HepG2 (cell line): Measurements from ENCODE around the gene MRPS21. TPM values are rescaled to one million over a fixed set of nuclear protein-coding genes. Genes with fewer than 3 reads are reported as not detected.

Experiments used
- ATAC-seq: fragments of 200-7000 bp; cut with Tn5 transposase; 3 replicates; pipeline ENCODE4 v1.9.1; 2020; ENCODE audit warnings: mild to moderate bottlenecking, moderate library complexity
- BruUV-seq: library from RNA; stranded (reverse); fragments of 400-500 nt; replicated peaks from 2 replicates; lab custom pipeline; 2021; lab: Mats Ljungman, UMichigan
- CTCF ChIA-PET: fragments of 300-600 bp; formaldehyde crosslinking; extraction: SDS; loops from one replicate; lab custom pipeline; 2021; ENCODE audit warnings: low total read pairs, inconsistent platforms, low intra/inter-chr PET ratio; lab: Yijun Ruan, JAX
- POLR2A ChIA-PET: fragments of 350-600 bp; sonication (Branson Sonifier 250); formaldehyde crosslinking; loops from one replicate; lab custom pipeline; 2020; ENCODE audit warnings: antibody characterized with exemption, inconsistent platforms; lab: Yijun Ruan, JAX
- DNase-seq: peaks from one replicate; pipeline ENCODE4 v3.0.0-alpha.2; 2015; ENCODE audit warnings: low spot score
- FAIRE-seq: peaks from 3 replicates; lab custom pipeline; 2011; peaks lifted over from hg19 to GRCh38; lab: Jason Lieb, UNC
- H2AFZ ChIP-seq: one replicate; pipeline ENCODE4 v1.6.1; 2011; ENCODE audit warnings: low read length, inconsistent platforms
- H3K27ac ChIP-seq: fragments of 300-600 bp; 3 replicates; pipeline ENCODE4 v1.8.0; 2011; ENCODE audit warnings: mixed run types, mild to moderate bottlenecking, mixed read lengths, low read length, inconsistent platforms; ENCODE audit not compliant: insufficient read depth; ENCODE audit errors: extremely low read length
- H3K27me3 ChIP-seq, 2 experiments: fragments of 200-600 bp in 1 of 2; 2 replicates in 1 of 2; 3 replicates in 1 of 2; pipeline versions ENCODE4 v1.6.0 to v1.8.0; 2011; ENCODE audit warnings: low read length in 2 of 2, mild to moderate bottlenecking in 2 of 2, moderate library complexity in 2 of 2, inconsistent platforms in 1 of 2; ENCODE audit not compliant: insufficient read depth in 2 of 2, control insufficient read depth in 1 of 2
- H3K36me3 ChIP-seq, 2 experiments: fragments of 200-600 bp in 1 of 2; replicated peaks in 1 of 2; 2 replicates in 1 of 2; 3 replicates in 1 of 2; pipeline versions ENCODE4 v1.5.1 to v1.8.0; 2011; ENCODE audit warnings: low read length in 2 of 2, inconsistent platforms in 1 of 2; ENCODE audit not compliant: insufficient read depth in 2 of 2, control insufficient read depth in 1 of 2
- H3K4me1 ChIP-seq: 2 replicates; pipeline ENCODE4 v1.5.1; 2012; ENCODE audit warnings: low read length, inconsistent platforms; ENCODE audit not compliant: insufficient read depth
- H3K4me2 ChIP-seq: 2 replicates; pipeline ENCODE4 v1.6.0; 2011; ENCODE audit warnings: low read depth, low read length, inconsistent platforms
- H3K4me3 ChIP-seq, 3 experiments: fragments of 200-600 bp in 1 of 3; sonication (generic), shearing (Covaris generic) in 1 of 3; replicated peaks in 1 of 3; 2 replicates each; pipeline ENCODE4 v1.5.1; 2011 to 2016; ENCODE audit warnings: low read length in 3 of 3, inconsistent platforms in 2 of 3, low read depth in 2 of 3, mild to moderate bottlenecking in 2 of 3, control low read depth in 1 of 3, mixed read lengths in 1 of 3; ENCODE audit not compliant: insufficient read depth in 1 of 3
- H3K79me2 ChIP-seq: one replicate; pipeline ENCODE4 v1.6.1; 2011; ENCODE audit warnings: low read length, inconsistent platforms; ENCODE audit not compliant: insufficient read depth
- H3K9ac ChIP-seq: 2 replicates; pipeline ENCODE4 v1.6.0; 2011; ENCODE audit warnings: mild to moderate bottlenecking, low read depth, low read length, inconsistent platforms; ENCODE audit not compliant: insufficient read depth
- H3K9me3 ChIP-seq: 2 replicates; pipeline ENCODE4 v1.5.1; 2012; ENCODE audit warnings: mild to moderate bottlenecking, low read length
- H4K20me1 ChIP-seq: 2 replicates; pipeline ENCODE4 v1.6.0; 2011; ENCODE audit warnings: inconsistent platforms, mild to moderate bottlenecking, low read length, moderate library complexity; ENCODE audit not compliant: insufficient read depth
- ATRX ChIP-seq: sonication (generic); formaldehyde crosslinking; IDR thresholded peaks from 2 replicates; pipeline ENCODE4 v1.4.0; 2020; ENCODE audit warnings: missing genetic modification reagents, borderline replicate concordance
- CREM ChIP-seq, 2 experiments: sonication (generic) in 1 of 2; formaldehyde crosslinking in 1 of 2; IDR thresholded peaks; 2 replicates each; pipeline versions ENCODE4 v1.4.0 to v1.6.1; 2016 to 2020; ENCODE audit warnings: antibody characterized with exemption in 1 of 2, mild to moderate bottlenecking in 1 of 2, missing genetic modification reagents in 1 of 2
- FIP1L1 ChIP-seq: fragments of 200-400 bp; formaldehyde crosslinking; IDR thresholded peaks from 2 replicates; pipeline ENCODE4 v1.6.1; 2018; ENCODE audit warnings: low read depth, mild to moderate bottlenecking, low read length, moderate library complexity, borderline replicate concordance; ENCODE audit not compliant: insufficient read depth
- FOSL2 ChIP-seq: sonication (generic); formaldehyde crosslinking; IDR thresholded peaks from 2 replicates; pipeline ENCODE4 v1.4.0; 2020; ENCODE audit warnings: missing genetic modification reagents
- GABPA ChIP-seq, 2 experiments: IDR thresholded peaks; 2 replicates each; pipeline ENCODE4 v1.6.1; 2011 to 2016; ENCODE audit warnings: low read depth in 2 of 2, low read length in 1 of 2, missing biosample characterization in 1 of 2, missing genetic modification characterization in 1 of 2
- GATA4 ChIP-seq: sonication (generic); IDR thresholded peaks from 2 replicates; pipeline ENCODE4 v1.6.1; 2016; ENCODE audit warnings: antibody characterized with exemption, low read depth, borderline replicate concordance
- IKZF4 ChIP-seq: sonication (generic); formaldehyde crosslinking; IDR thresholded peaks from 2 replicates; pipeline ENCODE4 v1.5.1; 2020; ENCODE audit warnings: borderline replicate concordance, mild to moderate bottlenecking, low read depth, missing genetic modification reagents; ENCODE audit errors: not compliant biosample characterization
- KAT8 ChIP-seq: IDR thresholded peaks from 2 replicates; pipeline ENCODE4 v1.6.1; 2016; ENCODE audit warnings: missing genetic modification reagents, missing compliant biosample characterization
- NFIC ChIP-seq: IDR thresholded peaks from 2 replicates; pipeline ENCODE4 v1.6.1; 2012; ENCODE audit warnings: mild to moderate bottlenecking, low read length, inconsistent platforms
- NFRKB ChIP-seq: fragments of 450-650 bp; IDR thresholded peaks from 2 replicates; pipeline ENCODE4 v1.6.1; 2017
- NFYB ChIP-seq: sonication (generic); formaldehyde crosslinking; IDR thresholded peaks from 2 replicates; pipeline ENCODE4 v1.4.0; 2020; ENCODE audit warnings: missing genetic modification reagents
- SALL2 ChIP-seq: sonication (generic); formaldehyde crosslinking; IDR thresholded peaks from 2 replicates; pipeline ENCODE4 v1.8.1; 2023; ENCODE audit warnings: mild to moderate bottlenecking, missing genetic modification reagents, inconsistent platforms
- SATB2 ChIP-seq: sonication (generic); formaldehyde crosslinking; IDR thresholded peaks from 2 replicates; pipeline ENCODE4 v1.5.0; 2020; ENCODE audit warnings: missing genetic modification reagents
- TOE1 ChIP-seq: sonication (generic); formaldehyde crosslinking; IDR thresholded peaks from 2 replicates; pipeline ENCODE4 v1.4.0; 2020; ENCODE audit warnings: mild to moderate bottlenecking, missing genetic modification reagents
- ZNF264 ChIP-seq: sonication (generic); formaldehyde crosslinking; IDR thresholded peaks from 2 replicates; pipeline ENCODE4 v1.4.0; 2020; ENCODE audit warnings: missing genetic modification reagents
- ZNF329 ChIP-seq: sonication (generic); formaldehyde crosslinking; IDR thresholded peaks from 2 replicates; pipeline ENCODE4 v1.9.0; 2021; ENCODE audit warnings: low read depth, mild to moderate bottlenecking, missing genetic modification reagents
- ZNF350 ChIP-seq: sonication (generic); formaldehyde crosslinking; IDR thresholded peaks from 2 replicates; pipeline ENCODE4 v1.4.0; 2020; ENCODE audit warnings: mild to moderate bottlenecking, low read depth, missing genetic modification reagents, borderline replicate concordance
- WGBS: methylation state at CpG from one replicate; pipeline ENCODE4 v1.1.6; 2017; ENCODE audit warnings: low lambda C conversion rate; 5-methylcytosine and 5-hydroxymethylcytosine counted together
- in situ Hi-C: cut with HindIII; loops from 2 replicates; pipeline ENCODE4 v1.10.0; 2017; ENCODE audit warnings: low pct_unique_long_range_greater_than_20kb; ENCODE audit not compliant: extremely low pct_ligation_motif_present
- intact Hi-C: fragments of 100-400 bp; cut with micrococcal nuclease; formaldehyde crosslinking; loops from one replicate; pipeline ENCODE4 v1.10.0; 2022; ENCODE audit not compliant: unreplicated experiment
- polyA plus RNA-seq, 8 experiments: library from polyadenylated mRNA; depleted of rRNA in 3 of 8; stranded (reverse) in 7 of 8; unstranded in 1 of 8; fragments of >200 nt; fragmentation: Illumina TruSeq in 4 of 8; extraction: Trizol in 4 of 8; gene quantifications; 2 replicates each; pipeline versions ENCODE4 v1.2.1 to v1.2.3, GENCODE V29; 2011 to 2016; ENCODE audit warnings: low read depth in 4 of 8, missing spikeins in 1 of 8, mixed read lengths in 1 of 8; ENCODE audit not compliant: insufficient read depth in 1 of 8
- total RNA-seq, 5 experiments: library from RNA; depleted of rRNA; stranded (reverse); fragments of >200 nt; fragmentation: Illumina TruSeq; extraction: Trizol; gene quantifications; 2 replicates each; pipeline ENCODE4 v1.2.3, GENCODE V29; 2016; ENCODE audit warnings: low read depth in 1 of 5
- TF ChIP-seq, protein P1 (sequence below): sonication (generic); formaldehyde crosslinking; IDR thresholded peaks from 2 replicates; pipeline ENCODE4 v1.4.0; 2020; ENCODE audit warnings: missing genetic modification reagents, borderline replicate concordance
- TF ChIP-seq, protein P2 (sequence below), 2 experiments: fragments of 450-650 bp in 1 of 2; sonication (generic) in 1 of 2; formaldehyde crosslinking; IDR thresholded peaks; 2 replicates each; pipeline versions ENCODE4 v1.5.0 to v1.8.0; 2020 to 2022; ENCODE audit warnings: mild to moderate bottlenecking in 1 of 2, missing genetic modification reagents in 1 of 2
- TF ChIP-seq, protein P3 (sequence below): sonication (generic); formaldehyde crosslinking; IDR thresholded peaks from 2 replicates; pipeline ENCODE4 v1.8.1; 2023; ENCODE audit warnings: missing genetic modification reagents, mild to moderate bottlenecking, borderline replicate concordance

MRPS21 gene
- total and polyA plus RNA-seq, 2 of the 13 experiments (the other 11 are each of a cell fraction or from before 2014, with no cell fraction given), result 59.4 to 64.2 TPM

DNA sequence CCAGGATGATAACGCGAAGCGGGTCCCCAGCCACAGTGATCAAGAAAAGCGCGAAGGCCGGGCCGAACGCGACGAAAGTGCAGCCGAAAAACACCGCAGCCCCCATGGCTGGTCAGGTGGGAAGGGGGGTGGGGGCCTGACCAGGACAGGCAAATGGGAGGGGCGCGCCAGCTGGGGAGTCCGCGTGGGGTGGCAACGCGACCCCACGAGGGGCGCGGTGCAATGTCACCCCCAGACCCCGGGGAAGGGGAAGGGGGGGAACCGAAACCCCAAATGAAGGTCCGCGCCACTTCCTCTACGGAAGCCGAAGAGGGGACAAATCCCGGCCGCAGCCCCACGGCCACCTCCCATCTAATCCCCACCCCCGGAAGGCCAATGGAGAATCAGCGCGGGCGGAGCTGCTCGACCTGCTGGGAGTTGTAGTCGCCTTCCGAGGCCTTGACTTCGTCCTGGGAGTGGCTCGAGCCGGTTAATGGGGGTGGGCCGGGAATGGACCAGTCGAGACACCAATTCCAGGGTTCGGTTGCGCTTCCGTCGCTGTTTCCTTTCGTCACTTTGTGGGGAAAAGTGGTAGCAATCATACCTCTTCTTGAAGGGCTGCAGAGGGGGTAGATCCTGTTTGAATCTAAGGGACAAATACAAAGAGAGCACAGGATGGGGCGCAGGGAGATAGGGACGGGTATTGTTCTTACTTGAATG is 24.8 kb upstream of the MRPS21 start, which contains the start of gene APH1A:
TSS of gene APH1A (minus strand) at position 312 of the 699 bp plus-strand sequence. CDS start at position 106, 206 bp downstream.
- Histone ChIP-seq H2AFZ (peak within 1 kb of the TSS; percentile 73), H3K27me3 (no peaks in the 10 kb centered on the region), H3K4me3 (peak within 1 kb of the TSS; percentile 88), H3K9me3 (no peaks in the 10 kb centered on the region), H3K4me2 (peak within 1 kb of the TSS; percentile 86), H3K36me3 (peaks cover 7 to 26% of the 10 kb centered on the region in 2 experiments; a peak in 4 of 5 replicates), H3K27ac (peak within 1 kb of the TSS; percentile 66), H3K4me1 (peaks cover 24% of the 10 kb centered on the region), H4K20me1 (no peaks in the 10 kb centered on the region), H3K79me2 (peaks cover 21% of the 10 kb centered on the region), H3K9ac (peak within 1 kb of the TSS; percentile 87)
- WGBS, result 5% methylated on average over 32 of the region's 49 CpGs
- CTCF ChIA-PET, result interaction anchor here (1.3 kb wide), 1 partner anchor 14 kb away, joined by 3 read pairs; no protein-coding TSS in a partner anchor
- FAIRE-seq, result peak; percentile 88
- in situ Hi-C loops (no loop called here), intact Hi-C loops (no loop called here)
- ATAC-seq, result peak; percentile 99
- BruUV-seq, result no TSS peak
- DNase-seq, result peak; percentile 92
- POLR2A ChIA-PET, result interaction anchor here (1.0 to 2.1 kb wide), 5 partner anchors 10 to 96 kb away, joined by 7 to 32 read pairs (median 10); partner anchors contain the start of genes CA14, PRPF3 and RPRD2
- TF ChIP-seq SALL2 (CRISPR knock-in tag), result peak; percentile 65
- TF ChIP-seq, protein P1, sequence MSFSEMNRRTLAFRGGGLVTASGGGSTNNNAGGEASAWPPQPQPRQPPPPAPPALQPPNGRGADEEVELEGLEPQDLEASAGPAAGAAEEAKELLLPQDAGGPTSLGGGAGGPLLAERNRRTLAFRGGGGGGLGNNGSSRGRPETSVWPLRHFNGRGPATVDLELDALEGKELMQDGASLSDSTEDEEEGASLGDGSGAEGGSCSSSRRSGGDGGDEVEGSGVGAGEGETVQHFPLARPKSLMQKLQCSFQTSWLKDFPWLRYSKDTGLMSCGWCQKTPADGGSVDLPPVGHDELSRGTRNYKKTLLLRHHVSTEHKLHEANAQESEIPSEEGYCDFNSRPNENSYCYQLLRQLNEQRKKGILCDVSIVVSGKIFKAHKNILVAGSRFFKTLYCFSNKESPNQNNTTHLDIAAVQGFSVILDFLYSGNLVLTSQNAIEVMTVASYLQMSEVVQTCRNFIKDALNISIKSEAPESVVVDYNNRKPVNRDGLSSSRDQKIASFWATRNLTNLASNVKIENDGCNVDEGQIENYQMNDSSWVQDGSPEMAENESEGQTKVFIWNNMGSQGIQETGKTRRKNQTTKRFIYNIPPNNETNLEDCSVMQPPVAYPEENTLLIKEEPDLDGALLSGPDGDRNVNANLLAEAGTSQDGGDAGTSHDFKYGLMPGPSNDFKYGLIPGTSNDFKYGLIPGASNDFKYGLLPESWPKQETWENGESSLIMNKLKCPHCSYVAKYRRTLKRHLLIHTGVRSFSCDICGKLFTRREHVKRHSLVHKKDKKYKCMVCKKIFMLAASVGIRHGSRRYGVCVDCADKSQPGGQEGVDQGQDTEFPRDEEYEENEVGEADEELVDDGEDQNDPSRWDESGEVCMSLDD (CRISPR knock-in tag), result peak; percentile 94; the same call in 1 of the 2 replicates
- no peak; the same call in 1 of the 2 replicates for TF ChIP-seq GATA4
- TF ChIP-seq ZNF350 (CRISPR knock-in tag), result peak; percentile 78
- 0 out of 2 replicates have a peak, but pooled peaks have one; percentile 33 for TF ChIP-seq SATB2 (CRISPR knock-in tag)
- TF ChIP-seq ATRX, result no peak
- TF ChIP-seq NFYB (CRISPR knock-in tag), result peak; percentile 78
- TF ChIP-seq, protein P2, sequence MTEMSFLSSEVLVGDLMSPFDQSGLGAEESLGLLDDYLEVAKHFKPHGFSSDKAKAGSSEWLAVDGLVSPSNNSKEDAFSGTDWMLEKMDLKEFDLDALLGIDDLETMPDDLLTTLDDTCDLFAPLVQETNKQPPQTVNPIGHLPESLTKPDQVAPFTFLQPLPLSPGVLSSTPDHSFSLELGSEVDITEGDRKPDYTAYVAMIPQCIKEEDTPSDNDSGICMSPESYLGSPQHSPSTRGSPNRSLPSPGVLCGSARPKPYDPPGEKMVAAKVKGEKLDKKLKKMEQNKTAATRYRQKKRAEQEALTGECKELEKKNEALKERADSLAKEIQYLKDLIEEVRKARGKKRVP (CRISPR knock-in tag; IDR thresholded peaks at IDR 0.05), result peak in 1 of 2 experiments; percentile 39; a peak in 1 of 4 replicates
- no peak for TF ChIP-seq NFIC
- peak; percentile 80 for TF ChIP-seq GABPA (IDR thresholded peaks at IDR 0.05; ENCODE audit: low read depth, low read length)
- TF ChIP-seq GABPA (CRISPR knock-in tag; IDR thresholded peaks at IDR 0.05; ENCODE audit: low read depth), result peak; percentile 96
- TF ChIP-seq TOE1 (CRISPR knock-in tag), result no peak
- TF ChIP-seq CREM (IDR thresholded peaks at IDR 0.05), result peak; percentile 93
- no peak; the same call in 1 of the 2 replicates for TF ChIP-seq CREM (CRISPR knock-in tag; IDR thresholded peaks at IDR 0.05)
- peak; percentile 53; the same call in 1 of the 2 replicates for TF ChIP-seq FOSL2
- TF ChIP-seq IKZF4 (CRISPR knock-in tag), result no peak
- peak; percentile 95 for TF ChIP-seq KAT8 (CRISPR knock-in tag)
- no peak for TF ChIP-seq NFRKB
- no peak for TF ChIP-seq FIP1L1
- TF ChIP-seq, protein P3, sequence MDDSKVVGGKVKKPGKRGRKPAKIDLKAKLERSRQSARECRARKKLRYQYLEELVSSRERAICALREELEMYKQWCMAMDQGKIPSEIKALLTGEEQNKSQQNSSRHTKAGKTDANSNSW (CRISPR knock-in tag), result no peak
- no peak for TF ChIP-seq ZNF329
- TF ChIP-seq ZNF264 (CRISPR knock-in tag), result peak; percentile 71; the same call in 1 of the 2 replicates
